ENCODE data around the gene NUP205. TPM values are rescaled to one million over a fixed set of nuclear protein-coding genes. Genes with fewer than 3 reads are reported as not detected.

Gene NUP205
- total and polyA plus RNA-seq, 11 donors, result 9.4 to 18.6 (median 13.6) TPM

- H3K27me3 ChIP-seq, result no peaks in the 10 kb centered on the region
- H3K4me1 ChIP-seq, result peaks cover 0 to 2% (median 0%) of the 10 kb centered on the region in 12 donors
- H3K27ac ChIP-seq, result no peak overlapping the region
- peaks cover 0 to 68% (median 50%) of the 10 kb centered on the region in 9 donors for H3K36me3 ChIP-seq
- TF ChIP-seq CTCF (IDR thresholded peaks at IDR 0.05) (no peak), POLR2A (IDR thresholded peaks at IDR 0.05) (no peak)
- no peak for ATAC-seq
- no peaks in the 10 kb centered on the region for H3K9me3 ChIP-seq
- no peak overlapping the region for H3K4me3 ChIP-seq
- WGBS, 4 donors, result 81 to 90% (median 85%) methylated on average over 7 of the region's 7 CpGs
- DNase-seq, result no peak
- intact Hi-C loops (cut with DNase I), result loop anchor here in 5 of 10 donors (5.0 to 10.0 kb wide), 3 partner anchors 133 to 371 kb away; partner anchors contain the start of gene CNOT4 (in 1 of the 5)
Measured at GRCh38 chr7:135648235-135648634, 90.5 kb downstream of the NUP205 start.

- peak; percentile 29 to 72 (median 48) for ATAC-seq
- H3K4me1 ChIP-seq, result no peaks in the 10 kb centered on the region
- peak overlapping the region in 1 of 12 donors; percentile 56 for H3K27ac ChIP-seq
- intact Hi-C loops (cut with DNase I), result no loop called here
- 68 to 74% (median 73%) methylated on average over 15 of the region's 15 CpGs for WGBS, 4 donors
- no peak for TF ChIP-seq CTCF (IDR thresholded peaks at IDR 0.05)
- no peak for TF ChIP-seq POLR2A (IDR thresholded peaks at IDR 0.05)
- H3K27me3 ChIP-seq, result no peaks in the 10 kb centered on the region
- no peak overlapping the region for H3K4me3 ChIP-seq
- H3K36me3 ChIP-seq, result peaks cover 0 to 42% (median 23%) of the 10 kb centered on the region in 9 donors
- DNase-seq, result no peak
- no peaks in the 10 kb centered on the region for H3K9me3 ChIP-seq
Measured at GRCh38 chr7:135650831-135651573, 93.3 kb downstream of the NUP205 start.

- Histone ChIP-seq H3K4me3 (no peak overlapping the region), H3K4me1 (no peaks in the 10 kb centered on the region), H3K9me3 (no peaks in the 10 kb centered on the region), H3K36me3 (peaks cover 0 to 18% (median 5%) of the 10 kb centered on the region in 9 donors), H3K27ac (no peak overlapping the region), H3K27me3 (no peaks in the 10 kb centered on the region)
- ATAC-seq (no peak), DNase-seq (no peak)
- intact Hi-C loops (cut with DNase I), result no loop called here
- WGBS, 4 donors, result 88 to 95% (median 91%) methylated on average over 12 of the region's 12 CpGs
- TF ChIP-seq CTCF (IDR thresholded peaks at IDR 0.05) (no peak), POLR2A (IDR thresholded peaks at IDR 0.05) (no peak)
Measured at GRCh38 chr7:135653340-135654080, 95.8 kb downstream of the NUP205 start.

- H3K4me1 ChIP-seq, result peaks cover 0 to 21% (median 8%) of the 10 kb centered on the region in 12 donors
- H3K27ac ChIP-seq, result no peak overlapping the region
- H3K27me3 ChIP-seq, result no peaks in the 10 kb centered on the region
- WGBS, 4 donors, result 91 to 95% (median 92%) methylated on average over 5 of the region's 5 CpGs
- intact Hi-C loops (cut with DNase I), result no loop called here
- no peak overlapping the region for H3K4me3 ChIP-seq
- no peaks in the 10 kb centered on the region for H3K36me3 ChIP-seq
- no peak for ATAC-seq
- TF ChIP-seq CTCF (IDR thresholded peaks at IDR 0.05), result no peak
- TF ChIP-seq POLR2A (IDR thresholded peaks at IDR 0.05), result no peak
- no peaks in the 10 kb centered on the region for H3K9me3 ChIP-seq
- no peak for DNase-seq
Measured at GRCh38 chr7:135658564-135658963, 100.8 kb downstream of the NUP205 start.

Measured in heart left ventricle (tissue), 16 donors.